Keratinocyte (primary cell): ENCODE data around the gene PLCH2. TPM values are rescaled to one million over a fixed set of nuclear protein-coding genes. Genes with fewer than 3 reads are reported as not detected.
A peak's percentile ranks its signal among the peaks of the same experiment; 100 is the strongest.
"Not testable (repeated sequence)": the region's sequence is repeated elsewhere in the genome, so short reads cannot be mapped to it uniquely, and the experiment has no call there.

Experiments used
- DNase-seq: peaks from one replicate; pipeline ENCODE4 v3.0.0-alpha.2; 2011; ENCODE audit warnings: low read depth, missing footprints, low spot score
- FAIRE-seq: peaks from 2 replicates; lab custom pipeline; 2011; peaks lifted over from hg19 to GRCh38; lab: Jason Lieb, UNC
- H2AFZ ChIP-seq: 2 replicates; pipeline ENCODE4 v1.6.0; 2012; ENCODE audit warnings: low read length, control low read depth, inconsistent platforms; ENCODE audit not compliant: control insufficient read depth
- H3K27ac ChIP-seq: 2 replicates; pipeline ENCODE4 v1.5.1; 2011; ENCODE audit warnings: low read length; ENCODE audit not compliant: control insufficient read depth, insufficient read depth
- H3K27me3 ChIP-seq: 3 replicates; pipeline ENCODE4 v1.6.0; 2011; ENCODE audit warnings: low read length; ENCODE audit not compliant: control insufficient read depth, insufficient read depth; ENCODE audit errors: extremely low read depth
- H3K36me3 ChIP-seq, 2 experiments: 2 replicates in 1 of 2; 3 replicates in 1 of 2; pipeline ENCODE4 v1.5.1; 2011; ENCODE audit warnings: low read length in 2 of 2, mild to moderate bottlenecking in 1 of 2; ENCODE audit not compliant: control insufficient read depth in 2 of 2, insufficient read depth in 2 of 2; ENCODE audit errors: extremely low read depth in 1 of 2
- H3K4me1 ChIP-seq: 3 replicates; pipeline ENCODE4 v1.5.1; 2011; ENCODE audit warnings: low read length; ENCODE audit not compliant: control insufficient read depth, insufficient read depth; ENCODE audit errors: extremely low read depth
- H3K4me2 ChIP-seq: 3 replicates; pipeline ENCODE4 v1.6.0; 2011; ENCODE audit warnings: low read depth, low read length; ENCODE audit not compliant: control insufficient read depth, insufficient read depth; ENCODE audit errors: extremely low read depth
- H3K4me3 ChIP-seq, 3 experiments: fragments of 200-600 bp in 1 of 3; sonication (generic) in 1 of 3; 2 replicates in 2 of 3; 3 replicates in 1 of 3; pipeline ENCODE4 v1.5.1; 2011 to 2016; ENCODE audit warnings: low read length in 3 of 3, mild to moderate bottlenecking in 3 of 3, control low read depth in 2 of 3, inconsistent platforms in 1 of 3, low read depth in 1 of 3, mixed read lengths in 1 of 3, mixed run types in 1 of 3, moderate library complexity in 1 of 3; ENCODE audit not compliant: control insufficient read depth in 2 of 3, insufficient read depth in 2 of 3; ENCODE audit errors: extremely low read depth in 1 of 3
- H3K79me2 ChIP-seq: 2 replicates; pipeline ENCODE4 v1.6.0; 2012; ENCODE audit warnings: low read length; ENCODE audit not compliant: control insufficient read depth, insufficient read depth
- H3K9ac ChIP-seq: 3 replicates; pipeline ENCODE4 v1.6.0; 2011; ENCODE audit warnings: low read length; ENCODE audit not compliant: control insufficient read depth, insufficient read depth; ENCODE audit errors: extremely low read depth
- H3K9me1 ChIP-seq: 3 replicates; pipeline ENCODE4 v1.6.0; 2011; ENCODE audit warnings: low read length; ENCODE audit not compliant: control insufficient read depth, insufficient read depth; ENCODE audit errors: extremely low read depth
- H3K9me3 ChIP-seq: 2 replicates; pipeline ENCODE4 v1.5.1; 2012; ENCODE audit warnings: low read depth, low read length; ENCODE audit not compliant: control insufficient read depth
- H4K20me1 ChIP-seq: 3 replicates; pipeline ENCODE4 v1.6.0; 2011; ENCODE audit warnings: low read length; ENCODE audit not compliant: control insufficient read depth, insufficient read depth; ENCODE audit errors: extremely low read depth
- EZH2 ChIP-seq: IDR thresholded peaks from one replicate; pipeline ENCODE4 v1.6.1; 2012; ENCODE audit warnings: inconsistent platforms, mild to moderate bottlenecking, low read length, moderate library complexity
- dilution Hi-C: fragments of 300-500 bp; cut with MboI; formaldehyde crosslinking; loops from one replicate; pipeline ENCODE4 v1.7.0; 2020; ENCODE audit warnings: low sequenced_read_pairs; ENCODE audit not compliant: extremely low pct_ligation_motif_present
- polyA plus RNA-seq, 5 experiments: library from polyadenylated mRNA; depleted of rRNA in 3 of 5; stranded (reverse) in 3 of 5; stranded (forward) in 1 of 5; unstranded in 1 of 5; fragments of >200 nt; gene quantifications; 1 replicate in 1 of 5; 2 replicates in 3 of 5; 3 replicates in 1 of 5; pipeline versions ENCODE4 v1.2.1 to v1.2.3, GENCODE V29; 2011 to 2012; ENCODE audit warnings: missing spikeins in 2 of 5, low read depth in 1 of 5, low replicate concordance in 1 of 5
- TF ChIP-seq, protein P1 (sequence below), 3 experiments: IDR thresholded peaks in 1 of 3; conservative IDR thresholded peaks in 1 of 3; optimal IDR thresholded peaks in 1 of 3; 2 replicates in 2 of 3; 3 replicates in 1 of 3; pipeline versions ENCODE3 to v1.5.1; 2011; ENCODE audit warnings: low read length in 3 of 3, mild to moderate bottlenecking in 3 of 3, moderate library complexity in 2 of 3, control low read depth in 1 of 3, inconsistent platforms in 1 of 3; ENCODE audit not compliant: insufficient read depth in 2 of 3; ENCODE audit errors: extremely low read depth in 1 of 3

PLCH2 gene
- polyA plus RNA-seq, 1 donor (not counting 4 experiments of a cell fraction or from before 2014, with no cell fraction given), result 57.4 TPM

DNA sequence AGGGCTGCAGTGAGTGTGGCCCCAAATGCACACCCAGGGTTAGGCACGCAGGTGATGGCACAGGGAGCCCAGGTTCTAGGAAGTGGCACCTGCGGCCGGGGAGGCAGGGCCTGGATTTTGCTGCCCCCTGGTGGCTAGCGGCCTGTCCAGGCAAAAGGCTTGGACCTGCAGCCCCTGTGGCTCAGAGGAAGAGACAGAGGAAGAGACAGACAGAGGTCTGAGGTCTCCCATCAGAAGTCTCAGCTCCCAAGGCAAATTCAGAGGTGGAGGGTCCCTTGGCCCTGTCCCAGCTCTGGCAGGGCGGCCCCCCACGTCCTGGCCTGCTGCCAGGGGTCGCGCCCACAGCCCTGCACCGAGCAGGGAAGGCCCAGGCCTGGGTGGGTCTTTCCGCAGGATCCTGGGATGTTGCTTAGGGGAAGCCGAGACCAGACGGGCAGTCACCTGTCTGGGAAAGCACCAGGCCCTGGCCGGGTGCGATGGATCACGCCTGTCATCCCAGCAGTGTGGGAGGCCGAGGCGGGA, 72.0 kb downstream of the PLCH2 start:
- DNase-seq (no peak), FAIRE-seq (peak; percentile 55)
- Histone ChIP-seq H3K79me2 (no peaks in the 10 kb centered on the region), H2AFZ (no peak overlapping the region), H3K36me3 (no peaks in the 10 kb centered on the region), H3K4me2 (peak overlapping the region; percentile 82), H3K27me3 (no peaks in the 10 kb centered on the region), H3K27ac (peak overlapping the region; percentile 14), H3K9me1 (no peaks in the 10 kb centered on the region), H4K20me1 (no peaks in the 10 kb centered on the region), H3K9me3 (no peaks in the 10 kb centered on the region), H3K4me3 (peak overlapping the region in 1 of 3 experiments; percentile 68), H3K9ac (peak overlapping the region; percentile 47), H3K4me1 (peaks cover 35% of the 10 kb centered on the region)
- dilution Hi-C loops, result no loop called here
- TF ChIP-seq, protein P1, sequence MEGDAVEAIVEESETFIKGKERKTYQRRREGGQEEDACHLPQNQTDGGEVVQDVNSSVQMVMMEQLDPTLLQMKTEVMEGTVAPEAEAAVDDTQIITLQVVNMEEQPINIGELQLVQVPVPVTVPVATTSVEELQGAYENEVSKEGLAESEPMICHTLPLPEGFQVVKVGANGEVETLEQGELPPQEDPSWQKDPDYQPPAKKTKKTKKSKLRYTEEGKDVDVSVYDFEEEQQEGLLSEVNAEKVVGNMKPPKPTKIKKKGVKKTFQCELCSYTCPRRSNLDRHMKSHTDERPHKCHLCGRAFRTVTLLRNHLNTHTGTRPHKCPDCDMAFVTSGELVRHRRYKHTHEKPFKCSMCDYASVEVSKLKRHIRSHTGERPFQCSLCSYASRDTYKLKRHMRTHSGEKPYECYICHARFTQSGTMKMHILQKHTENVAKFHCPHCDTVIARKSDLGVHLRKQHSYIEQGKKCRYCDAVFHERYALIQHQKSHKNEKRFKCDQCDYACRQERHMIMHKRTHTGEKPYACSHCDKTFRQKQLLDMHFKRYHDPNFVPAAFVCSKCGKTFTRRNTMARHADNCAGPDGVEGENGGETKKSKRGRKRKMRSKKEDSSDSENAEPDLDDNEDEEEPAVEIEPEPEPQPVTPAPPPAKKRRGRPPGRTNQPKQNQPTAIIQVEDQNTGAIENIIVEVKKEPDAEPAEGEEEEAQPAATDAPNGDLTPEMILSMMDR (optimal IDR thresholded peaks at IDR 0.05 in 1 of 3, IDR thresholded peaks at IDR 0.05 in 1 of 3, conservative IDR thresholded peaks at IDR 0.05 in 1 of 3; ENCODE audit: extremely low read depth in 1 of 3, insufficient read depth in 2 of 3, low read length in 3 of 3), result peak; percentile 87 to 97 (median 96)
- no peak for TF ChIP-seq EZH2

DNA sequence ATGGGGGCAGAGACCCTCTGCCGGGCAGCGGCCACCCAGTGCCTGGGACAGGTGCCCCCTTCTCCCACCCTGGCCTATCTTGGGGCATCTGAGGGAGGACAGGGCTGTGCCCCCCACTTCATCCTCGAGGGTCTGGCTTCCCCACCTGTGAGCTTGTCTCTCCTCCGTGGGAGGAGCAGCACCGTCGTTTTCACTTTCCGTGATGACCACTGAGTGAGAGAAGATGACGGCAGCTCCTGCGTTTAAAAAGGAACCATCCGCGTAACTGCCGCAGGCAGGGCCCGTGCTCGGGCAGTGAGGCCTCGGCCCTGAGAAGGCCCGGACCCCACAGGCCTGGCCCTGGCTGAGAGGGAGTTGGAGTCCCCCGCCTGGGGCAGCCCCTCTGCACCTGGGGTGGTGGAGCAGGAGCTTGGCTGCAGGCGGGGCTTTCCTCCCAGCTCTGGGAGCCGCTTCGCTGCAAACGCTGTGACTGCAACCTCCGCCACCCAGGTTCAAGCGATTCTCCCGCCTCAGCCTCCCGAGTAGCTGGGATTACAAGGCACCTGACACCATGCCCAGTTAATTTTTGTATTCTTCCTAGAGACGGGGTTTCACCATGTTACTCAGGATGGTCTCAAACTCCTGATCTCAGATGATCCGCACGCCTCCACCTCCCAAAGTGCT, 73.4 kb downstream of the PLCH2 start:
- H3K4me2 ChIP-seq, H3K79me2 ChIP-seq, H3K27ac ChIP-seq, FAIRE-seq, H2AFZ ChIP-seq, H3K9me1 ChIP-seq, H3K9ac ChIP-seq, H3K9me3 ChIP-seq, H3K27me3 ChIP-seq, H3K4me3 ChIP-seq, DNase-seq, H3K36me3 ChIP-seq, dilution Hi-C loops, H4K20me1 ChIP-seq: not testable (repeated sequence)
- peaks cover 30% of the 10 kb centered on the region for H3K4me1 ChIP-seq

DNA sequence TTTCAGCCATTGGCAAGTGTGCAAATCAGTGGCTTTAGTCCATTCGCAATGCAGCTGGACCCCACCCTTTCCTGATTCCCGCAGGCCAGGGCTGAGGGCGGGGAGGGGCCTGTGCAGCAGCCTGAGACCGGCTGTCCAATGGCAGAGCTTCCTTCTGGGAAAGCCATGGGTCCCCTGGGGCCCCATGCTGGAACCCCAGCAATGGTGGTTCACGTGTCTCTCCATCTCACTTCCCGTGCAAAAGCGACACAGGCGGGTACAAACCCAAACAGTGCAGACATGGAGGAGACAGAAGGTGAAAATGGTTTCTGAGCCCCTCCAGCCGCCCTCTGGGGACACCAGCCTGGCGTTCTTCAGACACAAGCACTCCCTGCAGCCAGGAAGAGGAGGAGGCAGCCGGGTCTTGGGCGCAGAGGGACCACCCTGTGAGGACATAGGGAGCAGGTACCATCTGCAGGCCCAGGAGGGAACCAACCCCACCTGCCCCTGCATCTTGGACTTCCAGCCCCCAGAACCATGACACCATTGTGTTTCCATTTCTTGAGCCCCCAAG, 74.3 kb downstream of the PLCH2 start:
- H3K4me1 ChIP-seq, result peaks cover 28% of the 10 kb centered on the region
- DNase-seq, FAIRE-seq, H3K27ac ChIP-seq, H3K4me3 ChIP-seq, H3K4me2 ChIP-seq, H3K9me3 ChIP-seq, H2AFZ ChIP-seq, dilution Hi-C loops, H3K36me3 ChIP-seq, H4K20me1 ChIP-seq, H3K9me1 ChIP-seq, H3K9ac ChIP-seq, H3K27me3 ChIP-seq, H3K79me2 ChIP-seq: not testable (repeated sequence)

DNA sequence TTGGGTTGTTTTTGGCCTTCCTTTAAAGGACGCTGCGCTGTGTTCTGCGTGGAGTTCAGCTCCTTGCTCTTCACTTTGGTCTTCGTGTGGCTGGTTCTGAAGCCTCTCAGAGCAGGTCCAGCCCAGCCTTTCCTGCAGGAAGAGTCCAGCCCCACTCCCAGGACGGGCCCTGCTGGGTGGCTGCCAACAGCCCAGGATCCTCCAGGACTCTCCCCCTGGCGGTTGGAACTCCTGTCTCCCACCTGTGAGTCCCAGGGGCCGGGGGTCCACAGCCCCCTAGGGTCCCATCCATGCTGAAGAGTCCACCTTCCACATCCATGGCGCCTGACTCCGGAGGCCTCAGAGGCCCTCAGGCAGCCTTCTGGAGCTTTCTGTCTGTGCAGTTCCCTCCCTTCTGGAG, 75.5 kb downstream of the PLCH2 start:
- H3K79me2 ChIP-seq, FAIRE-seq, H3K36me3 ChIP-seq, H3K9ac ChIP-seq, H3K27me3 ChIP-seq, H3K27ac ChIP-seq, H4K20me1 ChIP-seq, H3K4me2 ChIP-seq, H2AFZ ChIP-seq, H3K9me3 ChIP-seq, H3K9me1 ChIP-seq, DNase-seq, dilution Hi-C loops, H3K4me3 ChIP-seq: not testable (repeated sequence)
- H3K4me1 ChIP-seq, result peaks cover 34% of the 10 kb centered on the region
